Measurements from ENCODE around the gene ANKRD13B.

The ANKRD13B gene

DNA sequence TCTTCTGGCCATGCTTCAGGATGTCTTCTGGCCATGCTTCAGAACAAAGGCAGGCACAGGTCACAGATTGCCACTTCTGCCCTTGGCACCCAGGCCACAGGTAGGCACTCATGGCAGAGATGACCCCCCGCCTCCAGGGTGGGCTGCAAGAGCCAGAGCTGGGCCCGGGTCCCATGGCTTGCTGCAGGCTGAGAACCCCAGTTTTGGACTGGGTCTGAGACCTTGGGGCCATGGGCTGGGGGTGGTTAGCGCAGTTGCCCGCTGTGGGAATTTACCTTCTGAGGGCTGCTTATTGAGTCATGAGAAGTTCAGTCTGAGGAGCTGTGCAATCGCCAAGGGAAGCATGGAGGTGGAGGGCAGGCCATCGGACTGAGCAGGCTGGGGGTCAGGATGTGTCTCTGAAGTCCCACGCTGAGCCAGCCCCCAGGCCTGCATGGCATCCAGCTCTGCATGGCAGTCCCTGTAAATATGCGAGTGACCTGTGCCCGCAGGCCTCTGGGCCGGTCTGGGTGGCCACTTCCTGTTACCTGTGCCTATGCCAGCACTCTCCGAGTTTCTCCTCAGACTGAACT is 1.7 kb downstream of the ANKRD13B start:
- Histone ChIP-seq H3K9ac (ENCODE audit: low read depth, low read length) (no peak overlapping the region), H3K4me3 (ENCODE audit: low read depth, low read length) (peak overlapping the region; percentile 65), H3K9me3 (ENCODE audit: control insufficient read depth, insufficient read depth, low read length) (no peaks in the 10 kb centered on the region), H3K4me1 (ENCODE audit: control insufficient read depth, insufficient read depth, low read length) (peaks cover 11% of the 10 kb centered on the region), H3K36me3 (ENCODE audit: control insufficient read depth, insufficient read depth, low read length) (no peaks in the 10 kb centered on the region), H3K27me3 (ENCODE audit: control insufficient read depth, insufficient read depth, low read length) (peaks cover 10% of the 10 kb centered on the region)

DNA sequence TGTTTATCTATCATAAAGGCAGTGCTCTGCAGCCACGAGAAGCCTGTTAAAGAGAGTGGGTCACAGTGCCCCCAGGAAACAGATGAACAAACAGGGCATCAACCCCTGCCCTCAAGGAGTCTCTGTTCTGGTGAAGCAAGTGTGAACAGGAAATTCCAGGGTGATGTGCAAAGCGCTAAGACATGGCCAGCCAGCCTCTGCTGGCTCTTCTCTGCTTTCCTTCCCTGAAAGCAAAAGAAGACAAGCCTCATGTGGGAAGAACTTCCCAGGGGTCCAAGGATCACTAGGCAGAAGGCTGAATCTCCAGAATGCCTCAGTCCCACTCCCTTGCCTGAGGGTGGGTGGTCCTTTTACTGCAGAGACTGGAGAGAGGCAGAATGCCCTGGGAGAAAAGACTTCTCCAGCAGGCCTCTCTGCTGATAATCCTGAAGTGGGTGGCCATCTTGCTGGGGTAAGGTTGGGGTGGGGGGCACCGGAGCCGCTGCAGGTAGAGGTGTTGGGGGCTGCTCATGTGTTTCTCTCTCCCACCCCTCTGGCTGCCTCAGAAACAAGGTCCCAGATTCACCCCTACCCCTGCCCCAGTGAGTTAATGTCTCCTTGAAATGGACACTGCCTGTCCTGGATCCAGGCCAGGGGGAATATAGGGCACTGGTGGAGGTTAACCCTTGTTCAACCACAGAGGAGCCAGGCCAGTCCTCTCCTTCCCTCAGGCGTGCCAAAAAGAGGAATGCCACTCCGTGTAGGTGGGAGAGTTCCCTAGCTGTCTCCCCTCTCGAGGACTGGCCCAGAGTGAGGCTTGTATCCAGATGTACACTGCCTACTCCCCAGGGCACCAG is 2.4 kb downstream of the ANKRD13B start:
- no peak overlapping the region for H3K4me3 ChIP-seq (ENCODE audit: low read depth, low read length)
- H3K36me3 ChIP-seq (ENCODE audit: control insufficient read depth, insufficient read depth, low read length), result no peaks in the 10 kb centered on the region
- H3K27me3 ChIP-seq (ENCODE audit: control insufficient read depth, insufficient read depth, low read length), result peaks cover 4% of the 10 kb centered on the region
- H3K9ac ChIP-seq (ENCODE audit: low read depth, low read length), result no peak overlapping the region
- peaks cover 6% of the 10 kb centered on the region for H3K4me1 ChIP-seq (ENCODE audit: control insufficient read depth, insufficient read depth, low read length)
- no peaks in the 10 kb centered on the region for H3K9me3 ChIP-seq (ENCODE audit: control insufficient read depth, insufficient read depth, low read length)

DNA sequence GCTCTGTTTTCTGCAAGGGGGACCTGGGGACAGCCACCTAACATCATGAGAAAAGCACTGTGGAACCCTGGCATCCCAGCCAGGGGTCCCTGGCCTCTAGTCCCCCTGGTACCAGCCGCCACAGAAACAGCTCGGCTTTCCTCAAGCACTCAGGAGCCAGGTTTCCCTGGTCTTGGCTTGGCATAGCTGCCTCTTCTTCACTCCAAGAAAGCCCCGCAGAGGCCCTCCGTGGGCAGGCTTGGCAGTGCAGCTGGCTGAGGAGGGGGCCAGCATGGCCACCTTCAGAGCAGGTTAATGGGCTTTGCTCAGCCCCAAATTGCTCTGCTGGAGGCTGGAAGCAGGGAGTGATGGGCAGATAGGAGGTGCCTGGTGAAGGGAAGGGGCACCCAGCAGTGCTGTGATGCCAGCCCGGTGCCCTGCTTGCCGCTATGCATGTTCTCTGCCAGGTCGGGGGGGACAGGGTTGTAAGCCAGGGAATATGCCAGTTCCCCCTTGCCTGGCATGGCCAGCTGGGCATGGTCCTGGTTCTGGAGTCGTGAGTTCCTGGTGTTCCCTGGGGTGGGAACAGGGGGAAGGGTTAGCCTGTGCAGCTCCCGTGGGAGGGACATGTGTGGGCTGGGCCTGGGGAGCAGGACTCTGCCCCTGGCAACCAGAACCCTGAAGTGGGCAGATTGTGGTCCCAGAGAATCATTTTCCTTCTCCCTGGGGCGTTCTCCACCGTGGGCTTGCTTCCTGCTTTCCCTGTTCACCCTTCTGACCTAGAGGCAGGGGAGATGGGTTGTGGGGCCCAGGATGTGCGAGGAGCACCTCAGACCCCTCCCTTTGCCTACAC is 3.2 kb downstream of the ANKRD13B start:
- Histone ChIP-seq H3K4me3 (ENCODE audit: low read depth, low read length) (no peak overlapping the region), H3K27me3 (ENCODE audit: control insufficient read depth, insufficient read depth, low read length) (no peaks in the 10 kb centered on the region), H3K36me3 (ENCODE audit: control insufficient read depth, insufficient read depth, low read length) (no peaks in the 10 kb centered on the region), H3K4me1 (ENCODE audit: control insufficient read depth, insufficient read depth, low read length) (peaks cover 6% of the 10 kb centered on the region), H3K9me3 (ENCODE audit: control insufficient read depth, insufficient read depth, low read length) (no peaks in the 10 kb centered on the region), H3K9ac (ENCODE audit: low read depth, low read length) (no peak overlapping the region)

DNA sequence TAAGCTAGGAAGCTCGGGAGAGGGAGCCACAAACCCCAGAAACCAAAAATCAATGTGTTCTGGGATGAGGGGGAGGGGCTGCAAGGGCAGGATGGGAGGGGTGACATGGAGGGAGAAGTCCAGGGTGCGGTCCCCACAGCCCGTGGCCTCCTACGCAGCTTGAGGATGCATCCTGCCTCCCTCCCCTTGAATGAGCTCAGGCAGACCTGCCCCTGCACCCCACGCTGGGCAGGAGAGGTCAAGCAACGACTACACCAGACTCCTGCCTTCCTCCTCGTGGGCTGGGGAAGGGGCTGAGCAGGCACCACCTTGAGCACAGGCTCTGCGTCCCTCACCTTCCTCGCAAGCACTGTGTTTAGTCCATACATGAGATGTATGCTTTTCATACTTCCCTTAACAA is 3.9 kb downstream of the ANKRD13B start:
- H3K4me1 ChIP-seq (ENCODE audit: control insufficient read depth, insufficient read depth, low read length), result peaks cover 6% of the 10 kb centered on the region
- no peak overlapping the region for H3K9ac ChIP-seq (ENCODE audit: low read depth, low read length)
- H3K27me3 ChIP-seq (ENCODE audit: control insufficient read depth, insufficient read depth, low read length), result no peaks in the 10 kb centered on the region
- no peak overlapping the region for H3K4me3 ChIP-seq (ENCODE audit: low read depth, low read length)
- H3K9me3 ChIP-seq (ENCODE audit: control insufficient read depth, insufficient read depth, low read length), result no peaks in the 10 kb centered on the region
- no peaks in the 10 kb centered on the region for H3K36me3 ChIP-seq (ENCODE audit: control insufficient read depth, insufficient read depth, low read length)

DNA sequence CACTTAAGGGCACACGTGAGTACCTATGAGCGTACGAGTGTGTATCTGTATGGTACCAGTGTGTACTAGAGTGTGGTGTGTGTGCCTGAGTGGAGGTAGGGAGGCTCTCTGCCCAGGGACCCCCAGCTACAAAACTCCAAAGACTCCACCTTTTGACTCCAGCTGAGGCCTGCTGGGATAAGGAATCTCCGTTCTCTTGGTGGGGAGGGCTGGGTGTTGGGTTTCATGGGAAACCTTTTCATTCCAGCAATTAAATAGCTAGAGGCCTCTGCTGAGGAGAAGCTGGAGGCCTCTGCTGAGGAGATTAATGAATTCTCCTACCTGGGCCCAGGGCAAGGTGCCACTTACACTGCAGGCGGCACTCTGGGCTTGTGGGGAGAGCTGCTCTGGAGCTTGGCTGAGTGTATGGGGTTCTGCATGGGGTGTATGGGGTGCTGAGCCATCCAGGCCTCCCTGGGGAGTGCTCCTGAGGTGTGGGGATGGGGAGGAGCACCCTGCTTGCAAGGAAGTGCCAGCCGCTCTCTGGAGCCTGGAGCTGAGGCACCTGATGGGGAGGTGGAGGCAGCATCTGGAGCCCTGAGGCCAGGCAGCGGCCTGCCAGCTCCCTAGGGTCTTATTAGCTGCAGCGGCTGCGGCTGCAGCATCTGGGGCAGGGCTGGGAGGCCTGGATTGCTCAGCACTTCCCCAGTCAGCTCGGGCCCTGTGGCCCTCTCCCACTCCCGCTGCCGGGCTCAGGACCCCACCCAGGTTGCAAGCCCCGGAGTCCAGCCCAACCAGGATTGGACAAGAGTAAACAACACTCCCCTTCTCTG is 4.6 kb downstream of the ANKRD13B start:
- Histone ChIP-seq H3K9me3 (ENCODE audit: control insufficient read depth, insufficient read depth, low read length) (no peaks in the 10 kb centered on the region), H3K9ac (ENCODE audit: low read depth, low read length) (no peak overlapping the region), H3K27me3 (ENCODE audit: control insufficient read depth, insufficient read depth, low read length) (no peaks in the 10 kb centered on the region), H3K4me1 (ENCODE audit: control insufficient read depth, insufficient read depth, low read length) (peaks cover 6% of the 10 kb centered on the region), H3K36me3 (ENCODE audit: control insufficient read depth, insufficient read depth, low read length) (no peaks in the 10 kb centered on the region), H3K4me3 (ENCODE audit: low read depth, low read length) (no peak overlapping the region)

DNA sequence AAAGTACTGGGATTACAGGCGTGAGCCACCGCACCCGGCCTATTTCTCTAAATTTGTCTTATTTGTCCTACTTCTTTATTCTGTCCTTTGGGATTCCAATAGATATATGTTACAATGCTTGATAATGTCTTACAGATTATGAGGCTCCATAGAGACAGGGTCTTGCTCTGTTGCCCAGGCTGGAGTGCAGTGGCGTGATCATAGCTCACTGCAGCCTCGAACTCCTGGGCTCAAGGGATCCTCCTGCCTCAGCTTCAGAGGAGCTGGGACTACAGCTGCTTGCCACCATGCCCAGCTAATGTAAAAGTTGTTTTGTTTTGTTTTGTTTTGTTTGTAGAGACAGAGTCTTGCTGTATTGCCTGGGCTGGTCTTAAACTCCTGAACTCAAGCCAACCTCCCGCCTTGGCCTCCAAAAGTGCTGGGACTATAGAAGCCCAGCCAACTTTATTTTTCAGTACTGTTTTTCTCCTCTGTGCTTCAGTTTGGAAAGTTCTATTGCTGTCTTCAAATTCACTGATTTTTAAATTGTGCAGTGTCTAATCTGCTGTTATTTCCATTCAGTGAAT is 10.3 kb downstream of the ANKRD13B start:
- Histone ChIP-seq H3K9ac (ENCODE audit: low read depth, low read length) (no peak overlapping the region), H3K4me3 (ENCODE audit: low read depth, low read length) (no peak overlapping the region), H3K27me3 (ENCODE audit: control insufficient read depth, insufficient read depth, low read length) (no peaks in the 10 kb centered on the region)

DNA sequence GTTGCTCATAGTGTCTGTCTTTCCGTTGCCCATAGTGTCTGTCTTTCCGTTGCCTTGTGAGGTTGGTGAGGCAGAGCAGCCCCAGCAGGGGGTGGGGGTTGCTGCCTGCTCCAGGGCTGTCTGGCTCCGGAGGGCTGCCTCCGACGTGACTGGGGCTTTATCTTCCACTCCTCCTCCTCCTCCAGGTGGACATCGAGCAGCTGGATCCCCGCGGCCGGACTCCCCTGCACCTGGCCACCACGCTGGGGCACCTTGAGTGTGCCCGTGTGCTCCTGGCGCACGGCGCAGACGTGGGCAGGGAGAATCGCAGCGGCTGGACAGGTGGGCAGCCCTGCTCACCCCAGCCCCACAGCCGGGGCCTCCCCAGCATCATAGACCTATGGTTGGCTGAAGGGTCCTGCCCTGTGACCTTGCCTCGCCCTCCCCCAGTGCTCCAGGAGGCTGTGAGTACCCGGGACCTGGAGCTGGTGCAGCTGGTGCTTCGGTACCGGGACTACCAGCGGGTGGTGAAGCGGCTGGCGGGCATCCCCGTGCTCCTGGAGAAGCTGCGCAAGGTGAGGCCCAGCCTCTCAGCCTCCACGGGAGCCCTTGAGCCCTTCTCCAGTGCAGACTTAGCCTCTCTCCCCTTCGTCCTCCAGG is 14.7 kb downstream of the ANKRD13B start:
- Histone ChIP-seq H3K9ac (ENCODE audit: low read depth, low read length) (no peak overlapping the region), H3K36me3 (ENCODE audit: control insufficient read depth, insufficient read depth, low read length) (peaks cover 1% of the 10 kb centered on the region), H3K27me3 (ENCODE audit: control insufficient read depth, insufficient read depth, low read length) (peaks cover 4% of the 10 kb centered on the region)

More for the DNA sequence above, 10.3 kb downstream of the ANKRD13B start:
- Histone ChIP-seq H3K36me3 (ENCODE audit: control insufficient read depth, insufficient read depth, low read length) (no peaks in the 10 kb centered on the region), H3K9me3 (ENCODE audit: control insufficient read depth, insufficient read depth, low read length) (no peaks in the 10 kb centered on the region), H3K4me1 (ENCODE audit: control insufficient read depth, insufficient read depth, low read length) (no peaks in the 10 kb centered on the region)

DNA sequence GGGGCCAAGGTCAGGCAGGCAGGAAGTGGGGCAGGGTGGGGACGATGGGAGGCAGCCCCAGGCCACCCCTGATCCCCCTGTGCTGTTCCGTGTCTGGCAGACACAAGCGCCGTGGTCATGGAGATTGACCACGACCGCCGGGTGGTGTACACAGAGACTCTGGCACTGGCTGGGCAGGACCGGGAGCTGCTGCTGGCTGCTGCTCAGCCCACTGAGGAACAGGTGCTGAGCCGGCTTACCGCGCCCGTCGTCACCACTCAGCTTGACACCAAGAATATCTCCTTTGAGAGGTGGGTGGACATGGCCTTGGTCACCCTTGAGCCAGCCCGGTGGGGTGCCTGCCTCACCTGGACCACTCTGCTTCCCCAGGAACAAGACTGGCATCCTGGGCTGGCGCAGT is 16.1 kb downstream of the ANKRD13B start:
- H3K36me3 ChIP-seq (ENCODE audit: control insufficient read depth, insufficient read depth, low read length), result peaks cover 2% of the 10 kb centered on the region
- H3K4me1 ChIP-seq (ENCODE audit: control insufficient read depth, insufficient read depth, low read length), result no peaks in the 10 kb centered on the region
- no peaks in the 10 kb centered on the region for H3K9me3 ChIP-seq (ENCODE audit: control insufficient read depth, insufficient read depth, low read length)
- no peak overlapping the region for H3K9ac ChIP-seq (ENCODE audit: low read depth, low read length)
- peaks cover 12% of the 10 kb centered on the region for H3K27me3 ChIP-seq (ENCODE audit: control insufficient read depth, insufficient read depth, low read length)
- no peak overlapping the region for H3K4me3 ChIP-seq (ENCODE audit: low read depth, low read length)

More for the DNA sequence above, 14.7 kb downstream of the ANKRD13B start:
- no peaks in the 10 kb centered on the region for H3K4me1 ChIP-seq (ENCODE audit: control insufficient read depth, insufficient read depth, low read length)
- no peak overlapping the region for H3K4me3 ChIP-seq (ENCODE audit: low read depth, low read length)
- no peaks in the 10 kb centered on the region for H3K9me3 ChIP-seq (ENCODE audit: control insufficient read depth, insufficient read depth, low read length)

DNA sequence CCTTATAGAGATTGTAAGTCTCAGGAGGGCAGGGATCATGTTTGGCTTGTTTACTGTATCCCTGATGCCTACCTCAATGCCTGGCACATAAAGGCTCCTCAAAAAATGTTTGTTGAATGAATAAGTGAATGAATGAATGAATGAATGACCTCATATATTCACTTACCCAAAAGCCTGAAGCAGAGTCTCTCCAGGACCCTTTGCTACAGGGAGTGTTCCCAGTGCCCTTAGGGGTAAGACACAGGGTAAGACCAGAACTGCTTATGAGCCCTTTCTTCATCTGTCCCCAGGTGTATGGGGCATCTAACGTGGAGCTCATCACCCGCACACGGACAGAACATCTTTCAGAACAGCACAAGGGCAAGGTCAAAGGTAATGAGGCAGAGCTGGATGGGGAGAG is 17.5 kb downstream of the ANKRD13B start:
- peaks cover 2% of the 10 kb centered on the region for H3K36me3 ChIP-seq (ENCODE audit: control insufficient read depth, insufficient read depth, low read length)
- H3K4me1 ChIP-seq (ENCODE audit: control insufficient read depth, insufficient read depth, low read length), result peaks cover 4% of the 10 kb centered on the region
- H3K9me3 ChIP-seq (ENCODE audit: control insufficient read depth, insufficient read depth, low read length), result no peaks in the 10 kb centered on the region
- no peak overlapping the region for H3K4me3 ChIP-seq (ENCODE audit: low read depth, low read length)
- H3K27me3 ChIP-seq (ENCODE audit: control insufficient read depth, insufficient read depth, low read length), result peaks cover 26% of the 10 kb centered on the region
- no peak overlapping the region for H3K9ac ChIP-seq (ENCODE audit: low read depth, low read length)

DNA sequence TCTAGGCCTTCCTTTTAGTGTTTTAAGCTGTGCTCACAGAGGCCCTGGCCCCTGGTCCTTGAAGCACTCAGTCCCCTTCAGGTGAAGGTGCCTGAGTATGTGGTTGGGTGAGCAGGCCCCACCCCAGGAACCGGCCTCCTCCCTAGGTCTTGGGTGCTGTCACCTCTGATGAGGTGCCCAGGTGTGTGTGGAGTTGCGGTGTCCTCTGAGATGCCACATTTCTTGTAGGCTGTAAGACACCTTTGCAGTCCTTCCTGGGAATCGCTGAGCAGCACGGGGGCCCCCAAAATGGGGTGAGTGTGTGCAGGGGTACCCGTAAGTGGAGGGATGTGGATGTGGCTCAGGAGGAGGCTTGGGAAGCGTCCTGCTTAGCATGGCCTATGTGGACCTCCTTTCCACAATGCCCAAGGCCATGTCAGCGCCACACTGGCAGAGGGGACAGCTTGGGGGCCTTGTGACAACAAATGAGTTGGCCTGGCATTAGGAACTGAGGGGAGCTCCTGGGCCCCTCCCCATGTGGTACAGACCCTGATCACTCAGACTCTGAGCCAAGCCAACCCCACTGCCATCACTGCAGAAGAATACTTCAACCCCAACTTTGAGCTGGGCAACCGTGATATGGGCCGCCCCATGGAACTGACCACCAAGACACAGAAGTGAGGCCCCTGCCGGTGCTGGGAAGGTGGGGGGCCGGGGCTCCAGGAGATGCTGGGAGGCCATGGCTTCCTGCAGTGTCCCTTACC is 18.6 kb downstream of the ANKRD13B start:
- Histone ChIP-seq H3K4me3 (ENCODE audit: low read depth, low read length) (no peak overlapping the region), H3K4me1 (ENCODE audit: control insufficient read depth, insufficient read depth, low read length) (peaks cover 4% of the 10 kb centered on the region), H3K36me3 (ENCODE audit: control insufficient read depth, insufficient read depth, low read length) (peaks cover 2% of the 10 kb centered on the region), H3K27me3 (ENCODE audit: control insufficient read depth, insufficient read depth, low read length) (peaks cover 34% of the 10 kb centered on the region), H3K9ac (ENCODE audit: low read depth, low read length) (no peak overlapping the region), H3K9me3 (ENCODE audit: control insufficient read depth, insufficient read depth, low read length) (no peaks in the 10 kb centered on the region)

Measured in iPS-15b (cell line).